Measurements from ENCODE around the gene TTC39B.

DNA sequence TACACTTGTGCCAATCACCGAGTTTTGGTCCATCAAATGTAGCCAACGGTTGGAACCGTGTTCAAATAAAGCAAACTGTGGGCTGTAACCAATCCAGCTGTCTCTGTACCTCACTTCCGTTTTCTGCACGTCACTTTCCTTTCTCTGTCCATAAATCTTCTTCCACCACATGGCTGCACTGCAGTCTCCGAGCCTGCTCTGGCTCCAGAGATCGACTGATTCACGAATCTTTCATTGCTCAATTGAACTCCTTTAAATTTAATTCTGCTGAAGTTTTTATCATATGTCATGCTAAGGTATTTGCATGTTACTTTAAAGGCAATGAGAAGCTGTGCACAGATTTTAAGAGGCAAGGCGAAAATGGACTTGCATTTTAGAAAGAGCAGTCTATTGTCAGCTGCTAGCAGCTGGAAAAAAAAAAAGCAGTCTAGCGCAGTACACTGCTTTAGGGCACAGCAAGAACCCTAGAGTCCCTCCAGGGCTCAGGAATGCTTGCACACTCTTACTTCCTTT lies 13.2 kb downstream of the TTC39B start:
- no peak for TF ChIP-seq EZH2 (IDR thresholded peaks at IDR 0.05; ENCODE audit: low read depth, low read length, severe bottlenecking)
- TF ChIP-seq, protein P1, sequence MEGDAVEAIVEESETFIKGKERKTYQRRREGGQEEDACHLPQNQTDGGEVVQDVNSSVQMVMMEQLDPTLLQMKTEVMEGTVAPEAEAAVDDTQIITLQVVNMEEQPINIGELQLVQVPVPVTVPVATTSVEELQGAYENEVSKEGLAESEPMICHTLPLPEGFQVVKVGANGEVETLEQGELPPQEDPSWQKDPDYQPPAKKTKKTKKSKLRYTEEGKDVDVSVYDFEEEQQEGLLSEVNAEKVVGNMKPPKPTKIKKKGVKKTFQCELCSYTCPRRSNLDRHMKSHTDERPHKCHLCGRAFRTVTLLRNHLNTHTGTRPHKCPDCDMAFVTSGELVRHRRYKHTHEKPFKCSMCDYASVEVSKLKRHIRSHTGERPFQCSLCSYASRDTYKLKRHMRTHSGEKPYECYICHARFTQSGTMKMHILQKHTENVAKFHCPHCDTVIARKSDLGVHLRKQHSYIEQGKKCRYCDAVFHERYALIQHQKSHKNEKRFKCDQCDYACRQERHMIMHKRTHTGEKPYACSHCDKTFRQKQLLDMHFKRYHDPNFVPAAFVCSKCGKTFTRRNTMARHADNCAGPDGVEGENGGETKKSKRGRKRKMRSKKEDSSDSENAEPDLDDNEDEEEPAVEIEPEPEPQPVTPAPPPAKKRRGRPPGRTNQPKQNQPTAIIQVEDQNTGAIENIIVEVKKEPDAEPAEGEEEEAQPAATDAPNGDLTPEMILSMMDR (IDR thresholded peaks at IDR 0.05; ENCODE audit: control extremely low read depth in 1 of 3, insufficient read depth in 1 of 3, low read depth in 1 of 3, low read length in 3 of 3) = no peak
- TF ChIP-seq, protein P2, sequence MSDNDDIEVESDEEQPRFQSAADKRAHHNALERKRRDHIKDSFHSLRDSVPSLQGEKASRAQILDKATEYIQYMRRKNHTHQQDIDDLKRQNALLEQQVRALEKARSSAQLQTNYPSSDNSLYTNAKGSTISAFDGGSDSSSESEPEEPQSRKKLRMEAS (IDR thresholded peaks at IDR 0.05) = no peak
- TF ChIP-seq JUND (IDR thresholded peaks at IDR 0.05; ENCODE audit: low read length) = no peak
- TF ChIP-seq EP300 (IDR thresholded peaks at IDR 0.05; ENCODE audit: borderline replicate concordance in 1 of 2, low read depth in 2 of 2, low read length in 2 of 2) = no peak
- no peak for TF ChIP-seq SUZ12 (IDR thresholded peaks at IDR 0.05; ENCODE audit: low read length)
- TF ChIP-seq RXRA (IDR thresholded peaks at IDR 0.05; ENCODE audit: insufficient read depth, low read depth, low read length) = no peak
- TF ChIP-seq POLR2AphosphoS5 (IDR thresholded peaks at IDR 0.05; ENCODE audit: low read depth, low read length) = no peak
- TF ChIP-seq TEAD4 (IDR thresholded peaks at IDR 0.05; ENCODE audit: low read depth, low read length) = no peak
- TF ChIP-seq POLR2A (IDR thresholded peaks at IDR 0.05; ENCODE audit: control extremely low read depth in 1 of 2, low read depth in 2 of 2, low read length in 2 of 2) = no peak
- TF ChIP-seq YY1 (IDR thresholded peaks at IDR 0.05; ENCODE audit: low read depth, low read length) = no peak
- TF ChIP-seq GABPA (IDR thresholded peaks at IDR 0.05; ENCODE audit: borderline replicate concordance, insufficient read depth, low read length) = no peak

Measured in H1 (cell line).